Measurements from ENCODE around the gene SLC2A2.

The SLC2A2 gene

DNA sequence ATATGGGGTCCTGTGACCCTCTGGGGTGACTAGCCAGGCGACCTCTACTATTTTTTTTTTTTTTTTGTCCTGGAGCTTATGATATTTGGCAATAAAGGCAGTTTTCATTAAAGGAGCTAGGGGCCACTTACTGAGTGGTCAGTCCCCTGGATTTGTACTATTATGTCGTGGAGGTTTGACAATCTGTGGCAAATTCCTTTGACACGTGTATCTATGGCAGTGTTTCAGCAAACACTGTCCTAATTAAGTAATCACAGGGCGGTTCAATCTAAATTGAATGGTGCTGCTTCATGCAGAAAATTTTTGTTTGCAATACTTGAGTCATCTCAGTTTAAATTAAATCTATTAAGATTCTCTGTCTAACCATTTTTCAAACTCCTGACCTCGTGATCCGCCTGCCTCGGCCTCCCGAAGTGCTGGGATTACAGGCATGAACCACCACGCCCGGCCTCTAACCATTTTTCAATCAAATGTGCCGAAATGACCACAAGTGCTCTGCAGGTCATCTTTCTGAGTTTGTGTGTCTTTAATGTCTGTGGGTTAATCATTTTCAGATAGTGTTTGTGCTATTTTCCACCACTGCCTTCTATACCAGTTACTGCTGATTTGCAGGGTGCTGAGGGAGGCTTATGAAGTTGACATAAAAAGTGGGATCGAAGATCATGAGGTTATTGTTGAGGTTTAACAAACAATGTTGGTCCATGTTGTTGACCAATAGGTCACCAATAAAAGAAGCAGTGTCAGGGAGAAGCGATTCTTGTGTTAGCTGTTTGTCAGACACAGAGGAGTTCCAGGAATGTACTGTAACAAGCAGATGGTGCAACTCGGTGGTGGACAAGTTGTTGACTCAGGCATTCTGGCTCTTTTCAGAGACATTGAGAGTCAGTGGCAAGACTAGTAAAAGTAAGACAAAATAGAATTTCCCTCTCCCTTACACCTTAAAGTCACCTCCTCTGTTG lies 18.6 kb upstream of the SLC2A2 start:
- Mint-ChIP-seq H3K27ac (peak overlapping the region; percentile 64 to 83 (median 66)), H3K27me3 (ENCODE audit: low read depth) (no peaks in the 10 kb centered on the region), H3K36me3 (ENCODE audit: low read depth) (no peaks in the 10 kb centered on the region), H3K4me1 (no peaks in the 10 kb centered on the region), H3K9me3 (no peaks in the 10 kb centered on the region), H3K4me3 (no peak overlapping the region)
- TF ChIP-seq, protein P1, sequence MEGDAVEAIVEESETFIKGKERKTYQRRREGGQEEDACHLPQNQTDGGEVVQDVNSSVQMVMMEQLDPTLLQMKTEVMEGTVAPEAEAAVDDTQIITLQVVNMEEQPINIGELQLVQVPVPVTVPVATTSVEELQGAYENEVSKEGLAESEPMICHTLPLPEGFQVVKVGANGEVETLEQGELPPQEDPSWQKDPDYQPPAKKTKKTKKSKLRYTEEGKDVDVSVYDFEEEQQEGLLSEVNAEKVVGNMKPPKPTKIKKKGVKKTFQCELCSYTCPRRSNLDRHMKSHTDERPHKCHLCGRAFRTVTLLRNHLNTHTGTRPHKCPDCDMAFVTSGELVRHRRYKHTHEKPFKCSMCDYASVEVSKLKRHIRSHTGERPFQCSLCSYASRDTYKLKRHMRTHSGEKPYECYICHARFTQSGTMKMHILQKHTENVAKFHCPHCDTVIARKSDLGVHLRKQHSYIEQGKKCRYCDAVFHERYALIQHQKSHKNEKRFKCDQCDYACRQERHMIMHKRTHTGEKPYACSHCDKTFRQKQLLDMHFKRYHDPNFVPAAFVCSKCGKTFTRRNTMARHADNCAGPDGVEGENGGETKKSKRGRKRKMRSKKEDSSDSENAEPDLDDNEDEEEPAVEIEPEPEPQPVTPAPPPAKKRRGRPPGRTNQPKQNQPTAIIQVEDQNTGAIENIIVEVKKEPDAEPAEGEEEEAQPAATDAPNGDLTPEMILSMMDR (IDR thresholded peaks at IDR 0.05; ENCODE audit: unreplicated experiment in 3 of 3): no peak

DNA sequence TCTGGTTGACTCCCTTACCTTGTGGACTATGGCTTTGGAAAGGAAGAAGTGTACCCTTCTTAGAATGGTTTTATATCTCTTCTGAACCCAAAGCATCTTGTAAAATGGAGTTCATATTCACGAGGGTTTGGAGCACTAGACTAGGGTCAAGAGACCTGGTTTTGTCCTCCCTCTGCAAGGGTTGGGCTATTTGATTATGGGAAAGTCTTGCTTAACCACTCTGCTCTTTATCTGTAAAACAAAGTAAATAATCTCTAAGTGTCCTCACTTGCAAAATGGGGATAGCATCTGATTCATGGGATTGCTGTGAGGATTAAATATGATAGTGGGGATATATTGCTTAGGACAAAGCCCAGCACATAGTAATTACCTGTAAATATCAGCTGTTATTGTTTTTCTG lies 17.9 kb upstream of the SLC2A2 start:
- Mint-ChIP-seq H3K4me3 (no peak overlapping the region), H3K27ac (no peak overlapping the region), H3K36me3 (ENCODE audit: low read depth) (no peaks in the 10 kb centered on the region), H3K27me3 (ENCODE audit: low read depth) (no peaks in the 10 kb centered on the region), H3K9me3 (no peaks in the 10 kb centered on the region), H3K4me1 (no peaks in the 10 kb centered on the region)
- TF ChIP-seq, protein P1 (IDR thresholded peaks at IDR 0.05; ENCODE audit: unreplicated experiment in 3 of 3): no peak

DNA sequence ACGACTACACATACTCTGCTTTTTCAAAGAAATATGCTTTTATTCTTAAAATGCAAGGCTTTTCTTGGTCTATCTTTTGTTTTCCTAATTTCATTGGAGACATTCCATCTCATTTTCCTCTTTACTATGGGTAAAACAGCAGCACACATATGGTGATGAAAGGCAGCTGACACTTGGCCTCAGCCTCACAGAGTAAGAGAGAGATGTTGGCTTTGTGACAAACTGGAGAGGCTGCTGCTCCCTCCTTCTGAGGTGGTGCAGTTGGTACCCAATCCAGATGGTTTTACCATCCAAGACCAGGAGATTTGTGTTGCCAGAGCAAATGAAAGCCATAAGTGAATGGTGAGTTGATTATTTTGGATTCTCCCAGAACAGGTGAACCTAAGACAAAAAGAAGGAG lies 13.2 kb upstream of the SLC2A2 start:
- H3K27me3 Mint-ChIP-seq (ENCODE audit: low read depth): no peaks in the 10 kb centered on the region
- H3K27ac Mint-ChIP-seq: no peak overlapping the region
- no peaks in the 10 kb centered on the region for H3K36me3 Mint-ChIP-seq (ENCODE audit: low read depth)
- peaks cover 6% of the 10 kb centered on the region for H3K4me1 Mint-ChIP-seq
- TF ChIP-seq, protein P1 (IDR thresholded peaks at IDR 0.05; ENCODE audit: unreplicated experiment in 3 of 3): no peak
- no peaks in the 10 kb centered on the region for H3K9me3 Mint-ChIP-seq
- H3K4me3 Mint-ChIP-seq: no peak overlapping the region

DNA sequence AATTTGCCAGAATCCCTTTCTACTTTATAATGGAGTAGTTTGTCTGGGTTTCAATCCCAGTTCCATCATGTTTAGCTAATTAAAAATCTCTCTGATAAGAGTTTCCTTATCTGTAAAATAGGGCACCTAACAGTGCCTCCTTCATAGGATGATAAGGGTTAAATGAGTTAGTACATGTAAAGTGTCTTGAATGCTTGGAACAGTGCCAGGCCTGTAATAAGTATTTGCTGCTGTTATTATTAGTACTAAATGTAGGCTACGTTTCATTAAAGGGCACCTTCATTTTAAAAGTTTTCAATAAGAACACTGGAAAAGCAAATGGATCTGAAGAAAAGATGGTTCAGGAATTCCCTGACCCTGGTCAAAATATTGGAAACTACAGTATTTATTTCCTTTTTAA lies 11.8 kb upstream of the SLC2A2 start:
- TF ChIP-seq, protein P1 (IDR thresholded peaks at IDR 0.05; ENCODE audit: unreplicated experiment in 3 of 3): no peak
- no peaks in the 10 kb centered on the region for H3K9me3 Mint-ChIP-seq
- no peak overlapping the region for H3K27ac Mint-ChIP-seq
- H3K27me3 Mint-ChIP-seq (ENCODE audit: low read depth): no peaks in the 10 kb centered on the region
- no peak overlapping the region for H3K4me3 Mint-ChIP-seq
- peaks cover 6% of the 10 kb centered on the region for H3K4me1 Mint-ChIP-seq
- no peaks in the 10 kb centered on the region for H3K36me3 Mint-ChIP-seq (ENCODE audit: low read depth)

DNA sequence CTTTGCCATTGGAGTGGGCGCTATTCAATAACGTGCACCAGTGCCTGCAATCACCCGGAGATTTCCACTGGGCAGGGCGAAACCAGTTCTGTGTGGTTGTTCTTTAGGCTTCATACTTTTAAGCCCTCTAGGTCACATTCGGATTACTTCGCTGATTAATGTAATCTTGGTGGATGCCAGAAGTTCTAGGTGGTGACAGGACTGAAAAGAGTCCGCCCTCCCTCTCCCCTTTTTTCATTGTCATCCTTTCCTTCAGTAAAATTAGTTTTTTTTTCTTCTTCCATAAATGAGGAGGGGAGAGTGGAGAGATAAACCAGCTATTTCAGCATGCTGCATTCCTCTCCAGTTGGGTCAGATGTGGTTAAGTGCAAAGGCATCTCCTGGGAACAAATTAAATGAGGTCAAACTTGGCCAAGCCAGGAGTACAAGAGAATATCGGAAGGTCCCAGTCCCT lies 2.3 kb upstream of the SLC2A2 start:
- Mint-ChIP-seq H3K36me3 (ENCODE audit: low read depth) (no peaks in the 10 kb centered on the region), H3K27me3 (ENCODE audit: low read depth) (peaks cover 3% of the 10 kb centered on the region), H3K4me3 (no peak overlapping the region), H3K4me1 (no peaks in the 10 kb centered on the region), H3K9me3 (no peaks in the 10 kb centered on the region), H3K27ac (no peak overlapping the region)
- TF ChIP-seq, protein P1 (IDR thresholded peaks at IDR 0.05; ENCODE audit: unreplicated experiment in 3 of 3): no peak

Data from nephron (organoid).